Measurements from ENCODE around the gene PERM1. TPM values are rescaled to one million over a fixed set of nuclear protein-coding genes. Genes with fewer than 3 reads are reported as not detected.

The PERM1 gene
- total RNA-seq, 1 experiment from 2014 or later: 1.5 TPM

- H3K27me3 ChIP-seq (ENCODE audit: control insufficient read depth, insufficient read depth, low read length): no peaks in the 10 kb centered on the region
- H3K9me3 ChIP-seq (ENCODE audit: control insufficient read depth, insufficient read depth, low read depth, low read length): no peaks in the 10 kb centered on the region
- ChIA-PET CTCF (interaction anchor here (0.5 kb wide), 1 partner anchor 94 kb away, joined by 3 read pairs; no protein-coding TSS in a partner anchor), POLR2A (interaction anchor here (0.6 kb wide), 1 partner anchor 39 kb away, joined by 3 read pairs; the partner anchor contains the start of gene ISG15)
- TF ChIP-seq TCF7L2 (IDR thresholded peaks at IDR 0.05; ENCODE audit: low read depth, low read length): no peak
- no peak for TF ChIP-seq POLR2AphosphoS5 (IDR thresholded peaks at IDR 0.05; ENCODE audit: low read depth, low read length)
- TF ChIP-seq, protein P1, sequence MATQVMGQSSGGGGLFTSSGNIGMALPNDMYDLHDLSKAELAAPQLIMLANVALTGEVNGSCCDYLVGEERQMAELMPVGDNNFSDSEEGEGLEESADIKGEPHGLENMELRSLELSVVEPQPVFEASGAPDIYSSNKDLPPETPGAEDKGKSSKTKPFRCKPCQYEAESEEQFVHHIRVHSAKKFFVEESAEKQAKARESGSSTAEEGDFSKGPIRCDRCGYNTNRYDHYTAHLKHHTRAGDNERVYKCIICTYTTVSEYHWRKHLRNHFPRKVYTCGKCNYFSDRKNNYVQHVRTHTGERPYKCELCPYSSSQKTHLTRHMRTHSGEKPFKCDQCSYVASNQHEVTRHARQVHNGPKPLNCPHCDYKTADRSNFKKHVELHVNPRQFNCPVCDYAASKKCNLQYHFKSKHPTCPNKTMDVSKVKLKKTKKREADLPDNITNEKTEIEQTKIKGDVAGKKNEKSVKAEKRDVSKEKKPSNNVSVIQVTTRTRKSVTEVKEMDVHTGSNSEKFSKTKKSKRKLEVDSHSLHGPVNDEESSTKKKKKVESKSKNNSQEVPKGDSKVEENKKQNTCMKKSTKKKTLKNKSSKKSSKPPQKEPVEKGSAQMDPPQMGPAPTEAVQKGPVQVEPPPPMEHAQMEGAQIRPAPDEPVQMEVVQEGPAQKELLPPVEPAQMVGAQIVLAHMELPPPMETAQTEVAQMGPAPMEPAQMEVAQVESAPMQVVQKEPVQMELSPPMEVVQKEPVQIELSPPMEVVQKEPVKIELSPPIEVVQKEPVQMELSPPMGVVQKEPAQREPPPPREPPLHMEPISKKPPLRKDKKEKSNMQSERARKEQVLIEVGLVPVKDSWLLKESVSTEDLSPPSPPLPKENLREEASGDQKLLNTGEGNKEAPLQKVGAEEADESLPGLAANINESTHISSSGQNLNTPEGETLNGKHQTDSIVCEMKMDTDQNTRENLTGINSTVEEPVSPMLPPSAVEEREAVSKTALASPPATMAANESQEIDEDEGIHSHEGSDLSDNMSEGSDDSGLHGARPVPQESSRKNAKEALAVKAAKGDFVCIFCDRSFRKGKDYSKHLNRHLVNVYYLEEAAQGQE (IDR thresholded peaks at IDR 0.05; ENCODE audit: insufficient read depth in 1 of 2, low read depth in 2 of 2, low read length in 1 of 2): no peak
- TF ChIP-seq SIN3A (IDR thresholded peaks at IDR 0.05; ENCODE audit: borderline replicate concordance, insufficient read depth, low read depth, low read length): no peak
- TF ChIP-seq CTCF (IDR thresholded peaks at IDR 0.05): no peak
- no peaks in the 10 kb centered on the region for H3K36me3 ChIP-seq (ENCODE audit: control insufficient read depth, insufficient read depth, low read length)
- no peak for ATAC-seq
- H3K4me1 ChIP-seq (ENCODE audit: control insufficient read depth, insufficient read depth, low read length): 0 out of 2 replicates have a peak, but pooled peaks cover 4% of the 10 kb centered on the region
- in situ Hi-C loops (cut with HindIII; ENCODE audit: low pct_unique_long_range_greater_than_20kb, low sequenced_read_pairs) (no loop called here), intact Hi-C loops (cut with micrococcal nuclease; ENCODE audit: unreplicated experiment) (no loop called here)
- no peak for DNase-seq (ENCODE audit: low read depth, low spot score)
- TSS peak; percentile 86 for BruUV-seq (replicated peaks)
- no peak overlapping the region for H3K4me3 ChIP-seq (ENCODE audit: low read depth in 2 of 2, low read length in 2 of 2)
- H3K27ac ChIP-seq (ENCODE audit: low read length): no peak overlapping the region
Measured at GRCh38 chr1:974687-975328, 7.1 kb downstream of the PERM1 start.

GRCh38 chr1:974293-974640 is 7.6 kb downstream of the PERM1 start:
- CTCF ChIA-PET: no interaction called here
- ATAC-seq: no peak
- POLR2A ChIA-PET: interaction anchor here (0.6 kb wide), 1 partner anchor 39 kb away, joined by 3 read pairs; the partner anchor contains the start of gene ISG15

More at GRCh38 chr1:974293-974640, 7.6 kb downstream of the PERM1 start:
- no TSS peak for BruUV-seq (replicated peaks)
- Histone ChIP-seq H3K27me3 (ENCODE audit: control insufficient read depth, insufficient read depth, low read length) (no peaks in the 10 kb centered on the region), H3K9me3 (ENCODE audit: control insufficient read depth, insufficient read depth, low read depth, low read length) (no peaks in the 10 kb centered on the region), H3K27ac (ENCODE audit: low read length) (no peak overlapping the region), H3K4me3 (ENCODE audit: low read depth in 2 of 2, low read length in 2 of 2) (no peak overlapping the region), H3K4me1 (ENCODE audit: control insufficient read depth, insufficient read depth, low read length) (0 out of 2 replicates have a peak, but pooled peaks cover 4% of the 10 kb centered on the region), H3K36me3 (ENCODE audit: control insufficient read depth, insufficient read depth, low read length) (no peaks in the 10 kb centered on the region)
- in situ Hi-C loops (cut with HindIII; ENCODE audit: low pct_unique_long_range_greater_than_20kb, low sequenced_read_pairs) (no loop called here), intact Hi-C loops (cut with micrococcal nuclease; ENCODE audit: unreplicated experiment) (no loop called here)
- TF ChIP-seq SIN3A (IDR thresholded peaks at IDR 0.05; ENCODE audit: borderline replicate concordance, insufficient read depth, low read depth, low read length) (no peak), TCF7L2 (IDR thresholded peaks at IDR 0.05; ENCODE audit: low read depth, low read length) (no peak), POLR2AphosphoS5 (IDR thresholded peaks at IDR 0.05; ENCODE audit: low read depth, low read length) (no peak), CTCF (IDR thresholded peaks at IDR 0.05) (no peak)
- TF ChIP-seq, protein P1 (IDR thresholded peaks at IDR 0.05; ENCODE audit: insufficient read depth in 1 of 2, low read depth in 2 of 2, low read length in 1 of 2): no peak
- no peak for DNase-seq (ENCODE audit: low read depth, low spot score)

Measured in Panc1 (cell line).